ENCODE results near the gene LAS1L.

GRCh38 chrX:65536291-65536690, 1.7 kb upstream of the LAS1L start:
- no peak for TF ChIP-seq SNAI2 (CRISPR knock-in tag; IDR thresholded peaks at IDR 0.05)
- no peak for TF ChIP-seq ESRRG (CRISPR knock-in tag; IDR thresholded peaks at IDR 0.05)
- TF ChIP-seq, protein P1, sequence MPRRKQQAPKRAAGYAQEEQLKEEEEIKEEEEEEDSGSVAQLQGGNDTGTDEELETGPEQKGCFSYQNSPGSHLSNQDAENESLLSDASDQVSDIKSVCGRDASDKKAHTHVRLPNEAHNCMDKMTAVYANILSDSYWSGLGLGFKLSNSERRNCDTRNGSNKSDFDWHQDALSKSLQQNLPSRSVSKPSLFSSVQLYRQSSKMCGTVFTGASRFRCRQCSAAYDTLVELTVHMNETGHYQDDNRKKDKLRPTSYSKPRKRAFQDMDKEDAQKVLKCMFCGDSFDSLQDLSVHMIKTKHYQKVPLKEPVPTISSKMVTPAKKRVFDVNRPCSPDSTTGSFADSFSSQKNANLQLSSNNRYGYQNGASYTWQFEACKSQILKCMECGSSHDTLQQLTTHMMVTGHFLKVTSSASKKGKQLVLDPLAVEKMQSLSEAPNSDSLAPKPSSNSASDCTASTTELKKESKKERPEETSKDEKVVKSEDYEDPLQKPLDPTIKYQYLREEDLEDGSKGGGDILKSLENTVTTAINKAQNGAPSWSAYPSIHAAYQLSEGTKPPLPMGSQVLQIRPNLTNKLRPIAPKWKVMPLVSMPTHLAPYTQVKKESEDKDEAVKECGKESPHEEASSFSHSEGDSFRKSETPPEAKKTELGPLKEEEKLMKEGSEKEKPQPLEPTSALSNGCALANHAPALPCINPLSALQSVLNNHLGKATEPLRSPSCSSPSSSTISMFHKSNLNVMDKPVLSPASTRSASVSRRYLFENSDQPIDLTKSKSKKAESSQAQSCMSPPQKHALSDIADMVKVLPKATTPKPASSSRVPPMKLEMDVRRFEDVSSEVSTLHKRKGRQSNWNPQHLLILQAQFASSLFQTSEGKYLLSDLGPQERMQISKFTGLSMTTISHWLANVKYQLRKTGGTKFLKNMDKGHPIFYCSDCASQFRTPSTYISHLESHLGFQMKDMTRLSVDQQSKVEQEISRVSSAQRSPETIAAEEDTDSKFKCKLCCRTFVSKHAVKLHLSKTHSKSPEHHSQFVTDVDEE (CRISPR knock-in tag; IDR thresholded peaks at IDR 0.05) = no peak
- no peak for TF ChIP-seq CREB5 (CRISPR knock-in tag; IDR thresholded peaks at IDR 0.05; ENCODE audit: low read depth)
- TF ChIP-seq PATZ1 (CRISPR knock-in tag; IDR thresholded peaks at IDR 0.05; ENCODE audit: borderline replicate concordance) = no peak
